GM12878 (cell line): Measurements from ENCODE around the gene UMAD1.

Experiments
- FOXM1 ChIP-seq: IDR thresholded peaks from 2 replicates; pipeline ENCODE4 v1.6.1; 2012; ENCODE audit warnings: low read depth, mild to moderate bottlenecking, inconsistent platforms, low read length, moderate library complexity
- REST ChIP-seq: IDR thresholded peaks from 2 replicates; pipeline ENCODE4 v1.6.1; 2012; ENCODE audit warnings: mild to moderate bottlenecking, low read depth, low read length

GRCh38 chr7:7793921-7794320, 153.4 kb downstream of the UMAD1 start:
- TF ChIP-seq REST (no peak), FOXM1 (no peak)
